K562 (cell line): Measurements from ENCODE around the gene NEMP1. TPM values are rescaled to one million over a fixed set of nuclear protein-coding genes. Genes with fewer than 3 reads are reported as not detected.

Source experiments
- ATAC-seq: fragments of 200-7000 bp; cut with Tn5 transposase; 3 replicates; pipeline ENCODE4 v1.9.1; 2020; ENCODE audit warnings: moderate library complexity
- BruUV-seq: library from RNA; stranded (reverse); fragments of 400-500 nt; replicated peaks from 2 replicates; lab custom pipeline; 2021; lab: Mats Ljungman, UMichigan
- CTCF ChIA-PET: fragments of 300-600 bp; formaldehyde crosslinking; extraction: SDS; loops from one replicate; lab custom pipeline; 2021; ENCODE audit warnings: low intra/inter-chr PET ratio; lab: Yijun Ruan, JAX
- POLR2A ChIA-PET: fragments of 300-600, 350-650 bp; sonication (Branson Sonifier 250); formaldehyde crosslinking; extraction: SDS; loops from one replicate; lab custom pipeline; 2021; ENCODE audit warnings: antibody characterized with exemption, inconsistent platforms; lab: Yijun Ruan, JAX
- DNase-seq, 4 experiments: peaks; one replicate each; pipeline versions ENCODE4 v3.0.0 to v3.0.0-alpha.2; 2011 to 2018; ENCODE audit warnings: low spot score in 3 of 4, mixed read lengths in 3 of 4; ENCODE audit errors: extremely low read depth in 1 of 4
- FAIRE-seq: peaks from 2 replicates; lab custom pipeline; 2011; peaks lifted over from hg19 to GRCh38; lab: Jason Lieb, UNC
- H2AFZ ChIP-seq: 2 replicates; pipeline ENCODE4 v1.6.0; 2011; ENCODE audit warnings: low read depth, low read length, control low read depth, inconsistent platforms
- H3K27ac ChIP-seq: fragments of 200-600 bp; 3 replicates; pipeline ENCODE4 v1.8.0; 2011; ENCODE audit warnings: low read depth, mild to moderate bottlenecking, control low read depth, inconsistent platforms, low read length, moderate library complexity, mixed read lengths; ENCODE audit errors: extremely low read depth
- H3K27me3 ChIP-seq, 2 experiments: fragments of 300-600 bp in 1 of 2; 2 replicates in 1 of 2; 3 replicates in 1 of 2; pipeline versions ENCODE4 v1.6.0 to v1.8.0; 2011; ENCODE audit warnings: inconsistent platforms in 2 of 2, low read length in 2 of 2, mild to moderate bottlenecking in 1 of 2, mixed read lengths in 1 of 2, moderate library complexity in 1 of 2; ENCODE audit not compliant: control insufficient read depth in 2 of 2, insufficient read depth in 2 of 2
- H3K36me3 ChIP-seq: fragments of 300-600 bp; 3 replicates; pipeline ENCODE4 v1.8.0; 2011; ENCODE audit warnings: mild to moderate bottlenecking, low read length, inconsistent platforms; ENCODE audit not compliant: control insufficient read depth, insufficient read depth
- H3K4me1 ChIP-seq, 2 experiments: fragments of 200-600 bp in 1 of 2; replicated peaks in 1 of 2; 2 replicates in 1 of 2; 3 replicates in 1 of 2; pipeline versions ENCODE4 v1.5.1 to v1.8.0; 2011; ENCODE audit warnings: inconsistent platforms in 2 of 2, low read length in 2 of 2, mild to moderate bottlenecking in 1 of 2, mixed read lengths in 1 of 2, moderate library complexity in 1 of 2; ENCODE audit not compliant: control insufficient read depth in 2 of 2, insufficient read depth in 2 of 2
- H3K4me2 ChIP-seq: 2 replicates; pipeline ENCODE4 v1.6.1; 2011; ENCODE audit warnings: low read length, control low read depth, inconsistent platforms, mixed read lengths; ENCODE audit not compliant: insufficient read depth
- H3K4me3 ChIP-seq: fragments of 200-600 bp; sonication (generic), shearing (Covaris generic); 2 replicates; pipeline ENCODE4 v1.5.1; 2016; ENCODE audit warnings: control low read depth, inconsistent platforms
- H3K79me2 ChIP-seq: fragments of 200-600 bp; 3 replicates; pipeline ENCODE4 v1.8.0; 2011; ENCODE audit warnings: low read length, inconsistent platforms; ENCODE audit not compliant: control insufficient read depth, insufficient read depth
- H3K9ac ChIP-seq, 2 experiments: 2 replicates each; pipeline versions ENCODE4 v1.6.0 to v1.6.1; 2011; ENCODE audit warnings: low read depth in 2 of 2, low read length in 2 of 2, control low read depth in 1 of 2, inconsistent platforms in 1 of 2, mild to moderate bottlenecking in 1 of 2, mixed read lengths in 1 of 2; ENCODE audit not compliant: insufficient read depth in 1 of 2
- H3K9me1 ChIP-seq: one replicate; pipeline ENCODE4 v1.6.0; 2011; ENCODE audit warnings: inconsistent platforms, mild to moderate bottlenecking, low read length, moderate library complexity; ENCODE audit not compliant: control insufficient read depth, insufficient read depth
- H3K9me3 ChIP-seq: replicated peaks from 2 replicates; pipeline ENCODE4 v1.5.1; 2011; ENCODE audit warnings: low read depth, low read length, inconsistent platforms; ENCODE audit not compliant: control insufficient read depth, insufficient read depth
- H4K20me1 ChIP-seq: replicated peaks from 2 replicates; pipeline ENCODE4 v1.6.1; 2011; ENCODE audit warnings: low read length, inconsistent platforms, mixed read lengths; ENCODE audit not compliant: control insufficient read depth, insufficient read depth
- ARID3A ChIP-seq: IDR thresholded peaks from 2 replicates; pipeline ENCODE4 v1.6.1; 2012; ENCODE audit warnings: low read depth, low read length, improper control_type of control experiment, borderline replicate concordance
- CBFA2T3 ChIP-seq: fragments of 450-650 bp; IDR thresholded peaks from 2 replicates; pipeline ENCODE4 v1.6.1; 2017
- FUS ChIP-seq: fragments of 200-400 bp; formaldehyde crosslinking; optimal IDR thresholded peaks from 2 replicates; pipeline ENCODE3; 2017; ENCODE audit warnings: low read depth, low read length
- HLTF ChIP-seq: fragments of 450-650 bp; IDR thresholded peaks from 2 replicates; pipeline ENCODE4 v1.6.1; 2016
- KDM1A ChIP-seq, 2 experiments: fragments of 450-650 bp; IDR thresholded peaks; 2 replicates each; pipeline ENCODE4 v1.6.1; 2016; ENCODE audit warnings: mild to moderate bottlenecking in 2 of 2
- LCOR ChIP-seq: sonication (generic); formaldehyde crosslinking; IDR thresholded peaks from 2 replicates; pipeline ENCODE4 v1.8.0; 2022; ENCODE audit warnings: mild to moderate bottlenecking, missing genetic modification reagents
- MAFF ChIP-seq: IDR thresholded peaks from 2 replicates; pipeline ENCODE4 v1.6.1; 2012; ENCODE audit warnings: low read length, improper control_type of control experiment
- MTA1 ChIP-seq: fragments of 450-650 bp; IDR thresholded peaks from 2 replicates; pipeline ENCODE4 v1.6.1; 2017; ENCODE audit warnings: borderline replicate concordance
- NCOR1 ChIP-seq: fragments of 450-650 bp; IDR thresholded peaks from 2 replicates; pipeline ENCODE4 v1.6.1; 2016; ENCODE audit warnings: mild to moderate bottlenecking, moderate library complexity
- NFE2 ChIP-seq: IDR thresholded peaks from 2 replicates; pipeline ENCODE4 v1.6.1; 2014; ENCODE audit warnings: antibody characterized with exemption, low read depth
- PML ChIP-seq: IDR thresholded peaks from 2 replicates; pipeline ENCODE4 v1.6.1; 2012; ENCODE audit warnings: low read length, inconsistent platforms
- RBM25 ChIP-seq: fragments of 200-400 bp; formaldehyde crosslinking; IDR thresholded peaks from 2 replicates; pipeline ENCODE4 v1.6.1; 2018; ENCODE audit warnings: low read length, low read depth, moderate library complexity; ENCODE audit not compliant: severe bottlenecking
- SMAD3 ChIP-seq: fragments of 450-650 bp; formaldehyde crosslinking; conservative IDR thresholded peaks from 2 replicates; pipeline ENCODE4 v1.4.0; 2020; ENCODE audit warnings: mild to moderate bottlenecking
- SMARCC2 ChIP-seq: fragments of 450-650 bp; IDR thresholded peaks from 2 replicates; pipeline ENCODE4 v1.6.1; 2017; ENCODE audit warnings: antibody characterized with exemption, moderate library complexity, mild to moderate bottlenecking, low read depth
- STAT6 ChIP-seq: sonication (generic); formaldehyde crosslinking; IDR thresholded peaks from 2 replicates; pipeline ENCODE4 v1.8.1; 2023; ENCODE audit warnings: mild to moderate bottlenecking, missing genetic modification reagents
- USF1 ChIP-seq: sonication (generic); formaldehyde crosslinking; IDR thresholded peaks from 2 replicates; pipeline ENCODE4 v1.9.0; 2022; ENCODE audit warnings: mild to moderate bottlenecking, missing genetic modification reagents
- ZNF316 ChIP-seq: fragments of 450-650 bp; IDR thresholded peaks from 2 replicates; pipeline ENCODE4 v1.6.1; 2016
- WGBS: fragments of 100-300 bp; shearing (Covaris generic); methylation state at CpG from one replicate; pipeline ENCODE4 v1.1.6; 2016; ENCODE audit warnings: low coverage, mixed read lengths; ENCODE audit not compliant: insufficient coverage; ENCODE audit errors: missing lambda C conversion rate; 5-methylcytosine and 5-hydroxymethylcytosine counted together
- in situ Hi-C: fragments of 300-500 bp; cut with MboI; formaldehyde crosslinking; loops from 4 replicates; pipeline ENCODE4 v1.15.0; 2018; ENCODE audit warnings: inconsistent platforms, mixed read lengths
- intact Hi-C: fragments of 100-400 bp; cut with micrococcal nuclease; formaldehyde crosslinking; loops from 2 replicates; pipeline ENCODE4 v1.14.2; 2022
- polyA plus RNA-seq, 8 experiments: library from polyadenylated mRNA; depleted of rRNA in 4 of 8; stranded (reverse) in 5 of 8; unstranded in 3 of 8; fragments of >200 nt; fragmentation: Nextera tagmentation in 2 of 8; fragmentation: Illumina TruSeq in 1 of 8; extraction: Ambion mirVana in 2 of 8; extraction: Trizol in 1 of 8; gene quantifications; 2 replicates each; pipeline versions ENCODE4 v1.2.1 to v1.2.3, GENCODE V29; 2011 to 2014; ENCODE audit warnings: inconsistent platforms in 1 of 8, missing spikeins in 1 of 8
- total RNA-seq, 7 experiments: library from RNA; depleted of rRNA in 6 of 7; stranded (reverse); fragments of >200 nt in 6 of 7; fragmentation: Illumina TruSeq in 2 of 7; extraction: Trizol in 2 of 7; gene quantifications; 2 replicates each; pipeline versions ENCODE4 v1.2.1 to v1.2.3, GENCODE V29; 2011 to 2021; ENCODE audit warnings: low replicate concordance in 1 of 7

Gene NEMP1
- total and polyA plus RNA-seq, 9 of the 15 experiments (the other 6 are each of a cell fraction or from before 2014, with no cell fraction given) = 9.5 to 82.2 (median 41.2) TPM

GRCh38 chr12:57097554-57097835, 18.9 kb upstream of the NEMP1 start (continued):
- TF ChIP-seq FUS = no peak
- 0 out of 2 replicates have a peak, but pooled peaks have one; percentile 19 for TF ChIP-seq ARID3A
- TF ChIP-seq MTA1 = peak; percentile 40; the same call in 1 of the 2 replicates
- TF ChIP-seq SMARCC2 = 0 out of 2 replicates have a peak, but pooled peaks have one; percentile 31
- TF ChIP-seq LCOR (CRISPR knock-in tag) = peak; percentile 3; the same call in 1 of the 2 replicates
- peak; percentile 22; the same call in 1 of the 2 replicates for TF ChIP-seq CBFA2T3
- TF ChIP-seq NCOR1 = no peak
- TF ChIP-seq SMAD3 (CRISPR knock-in tag) = no peak
- no peak for TF ChIP-seq PML

- Histone ChIP-seq H3K4me3 (no peak overlapping the region), H3K4me1 (peaks cover 37 to 55% of the 10 kb centered on the region in 2 experiments), H3K9me3 (no peaks in the 10 kb centered on the region), H2AFZ (peak overlapping the region; percentile 24; the same call in 1 of the 2 replicates), H3K9me1 (no peaks in the 10 kb centered on the region), H3K36me3 (peaks cover 67% of the 10 kb centered on the region), H3K27ac (peak overlapping the region; percentile 52), H3K9ac (peak overlapping the region; percentile 20 to 81; a peak in 3 of 4 replicates), H3K4me2 (no peak overlapping the region), H4K20me1 (no peaks in the 10 kb centered on the region; the same call in 1 of the 2 replicates), H3K79me2 (peaks cover 12% of the 10 kb centered on the region; the same call in 2 of the 3 replicates), H3K27me3 (no peaks in the 10 kb centered on the region; a peak in 1 of 5 replicates)
- intact Hi-C loops = no loop called here
- whole genome bisulfite sequencing = 64% methylated on average over 8 of the region's 8 CpGs
- ATAC-seq (no peak), DNase-seq (peak in 2 of 4 experiments; percentile 7 to 9), FAIRE-seq (no peak)
- CTCF ChIA-PET = no interaction called here
- POLR2A ChIA-PET = interaction anchor here (0.6 to 5.1 kb wide), 8 partner anchors 8 to 203 kb away, joined by 3 to 32 read pairs (median 4); partner anchors contain the start of gene STAT6
- no TSS peak for BruUV-seq
- in situ Hi-C loops = no loop called here
- peak; percentile 91 for TF ChIP-seq ZNF316
- peak; percentile 100 for TF ChIP-seq STAT6 (CRISPR knock-in tag)
- no peak for TF ChIP-seq USF1 (CRISPR knock-in tag)
- 0 out of 2 replicates have a peak, but pooled peaks have one; percentile 1 for TF ChIP-seq NFE2
- peak; percentile 32; the same call in 1 of the 2 replicates for TF ChIP-seq MAFF
- peak; percentile 78 to 86 for TF ChIP-seq KDM1A (IDR thresholded peaks at IDR 0.05)
- peak; percentile 17; the same call in 1 of the 2 replicates for TF ChIP-seq LCOR (CRISPR knock-in tag)
- peak; percentile 97 for TF ChIP-seq RBM25
- no peak for TF ChIP-seq HLTF
Observed at GRCh38 chr12:57096748-57097553, 18.4 kb upstream of the NEMP1 start.
